Transverse colon (tissue), 4 donors: ENCODE data around the gene ACTRT2. TPM values are rescaled to one million over a fixed set of nuclear protein-coding genes. Genes with fewer than 3 reads are reported as not detected.

Source experiments
- DNase-seq: peaks from one replicate; pipeline ENCODE4 v3.0.0-alpha.2; 2019
- H3K27ac ChIP-seq, 4 donors: fragments of 200-600 bp; sonication (generic); 2 replicates each; pipeline ENCODE4 v1.5.1; 2016 to 2018; ENCODE audit warnings: inconsistent platforms in 4 of 4
- H3K27me3 ChIP-seq: fragments of 200-600 bp; sonication (generic); 2 replicates; pipeline ENCODE4 v1.5.1; 2017; ENCODE audit warnings: inconsistent platforms
- H3K36me3 ChIP-seq, 4 donors: fragments of 200-600 bp; sonication (generic); 2 replicates each; pipeline ENCODE4 v1.5.1; 2017 to 2019; ENCODE audit warnings: inconsistent platforms in 4 of 4
- H3K4me1 ChIP-seq, 4 donors: fragments of 200-600 bp; sonication (generic); 2 replicates each; pipeline ENCODE4 v1.5.1; 2017 to 2020; ENCODE audit warnings: inconsistent platforms in 4 of 4
- H3K4me3 ChIP-seq, 4 donors: fragments of 200-600 bp; sonication (generic); 1 replicate in 1 of 4; 2 replicates in 3 of 4; pipeline versions ENCODE4 v1.5.1 to v1.6.1; 2017 to 2019; ENCODE audit warnings: inconsistent platforms in 4 of 4
- H3K9me3 ChIP-seq, 2 donors: fragments of 200-600 bp; sonication (generic); 2 replicates each; pipeline ENCODE4 v1.5.1; 2017 to 2019; ENCODE audit warnings: inconsistent platforms in 2 of 2
- CTCF ChIP-seq, 5 experiments: fragments of 200-600 bp in 3 of 5; fragments of 450-650 bp in 2 of 5; sonication (generic) in 3 of 5; IDR thresholded peaks; 1 replicate in 2 of 5; 2 replicates in 3 of 5; pipeline ENCODE4 v1.5.1; 2016 to 2017; ENCODE audit warnings: antibody characterized with exemption in 5 of 5, inconsistent platforms in 3 of 5, mild to moderate bottlenecking in 2 of 5, moderate library complexity in 1 of 5
- EP300 ChIP-seq: sonication (generic); formaldehyde crosslinking; IDR thresholded peaks from one replicate; pipeline ENCODE4 v1.6.1; 2017; ENCODE audit warnings: antibody characterized with exemption, low read depth
- POLR2A ChIP-seq: fragments of 450-650 bp; IDR thresholded peaks from one replicate; pipeline ENCODE4 v1.6.1; 2016; ENCODE audit warnings: antibody characterized with exemption, mild to moderate bottlenecking, moderate library complexity
- POLR2AphosphoS5 ChIP-seq, 3 donors: sonication (generic); formaldehyde crosslinking; IDR thresholded peaks; one replicate each; pipeline ENCODE4 v1.6.1; 2016; ENCODE audit warnings: antibody characterized with exemption in 3 of 3
- WGBS, 2 donors: methylation state at CpG; one replicate each; pipeline ENCODE4 v1.1.5; 2018; ENCODE audit warnings: low coverage in 1 of 2; 5-methylcytosine and 5-hydroxymethylcytosine counted together
- in situ Hi-C, 4 donors: fragments of 200-750 bp; cut with MboI; loops; one replicate each; pipeline versions ENCODE4 v1.15.0 to v1.15.1; 2017; ENCODE audit warnings: low sequenced_read_pairs in 3 of 4, low pct_ligation_motif_present in 1 of 4, low pct_unique_long_range_greater_than_20kb in 1 of 4
- intact Hi-C: fragments of 100-400 bp; cut with DNase I; formaldehyde crosslinking; loops from one replicate; pipeline ENCODE4 v1.15.1; 2023; ENCODE audit warnings: low total_unique reads
- total RNA-seq, 4 donors: library from RNA; depleted of rRNA; stranded (reverse); fragments of >200 nt; gene quantifications; one replicate each; pipeline ENCODE4 v1.1.0, GENCODE V29; 2016

Gene ACTRT2
- total RNA-seq, 4 donors from 2014 or later = not detected

GRCh38 chr1:2977886-2978611 is 43.2 kb upstream of the ACTRT2 start:
- no peak overlapping the region for H3K27ac ChIP-seq
- H3K36me3 ChIP-seq = no peaks in the 10 kb centered on the region
- H3K4me1 ChIP-seq = no peaks in the 10 kb centered on the region
- intact Hi-C loops (no loop called here), in situ Hi-C loops (no loop called here)
- 66 to 80% methylated on average over 1 to 7 of the region's 7 CpGs for WGBS, 2 donors
- H3K4me3 ChIP-seq = no peak overlapping the region
- no peaks in the 10 kb centered on the region for H3K9me3 ChIP-seq
- TF ChIP-seq EP300 (no peak), POLR2AphosphoS5 (IDR thresholded peaks at IDR 0.05) (no peak), POLR2A (no peak), CTCF (IDR thresholded peaks at IDR 0.05) (no peak)
- no peak for DNase-seq
- peaks cover 8% of the 10 kb centered on the region for H3K27me3 ChIP-seq

GRCh38 chr1:2978691-2979190 is 42.5 kb upstream of the ACTRT2 start:
- DNase-seq = no peak
- H3K4me3 ChIP-seq = no peak overlapping the region
- peaks cover 3% of the 10 kb centered on the region for H3K27me3 ChIP-seq
- TF ChIP-seq POLR2A = no peak
- no peak for TF ChIP-seq EP300
- TF ChIP-seq POLR2AphosphoS5 (IDR thresholded peaks at IDR 0.05) = no peak
- no peak for TF ChIP-seq CTCF (IDR thresholded peaks at IDR 0.05)
- H3K9me3 ChIP-seq = no peaks in the 10 kb centered on the region
- in situ Hi-C loops = no loop called here
- no peaks in the 10 kb centered on the region for H3K36me3 ChIP-seq
- intact Hi-C loops = no loop called here
- 82% methylated on average over 4 of the region's 11 CpGs; no CpG with 5 or more reads in 1 of the 2 donors for WGBS, 2 donors
- no peaks in the 10 kb centered on the region for H3K4me1 ChIP-seq
- H3K27ac ChIP-seq = no peak overlapping the region

GRCh38 chr1:2979191-2980072 is 41.8 kb upstream of the ACTRT2 start:
- no peak overlapping the region for H3K4me3 ChIP-seq
- 86% methylated on average over 37 of the region's 38 CpGs; no CpG with 5 or more reads in 1 of the 2 donors for WGBS, 2 donors
- intact Hi-C loops = no loop called here
- no peaks in the 10 kb centered on the region for H3K9me3 ChIP-seq
- no peaks in the 10 kb centered on the region for H3K27me3 ChIP-seq
- no peak for DNase-seq
- in situ Hi-C loops = no loop called here
- H3K4me1 ChIP-seq = no peaks in the 10 kb centered on the region
- no peak overlapping the region for H3K27ac ChIP-seq
- no peaks in the 10 kb centered on the region for H3K36me3 ChIP-seq
- TF ChIP-seq POLR2AphosphoS5 (IDR thresholded peaks at IDR 0.05) = no peak
- no peak for TF ChIP-seq EP300
- TF ChIP-seq POLR2A = no peak

- Histone ChIP-seq H3K36me3 (no peaks in the 10 kb centered on the region), H3K9me3 (no peaks in the 10 kb centered on the region), H3K27me3 (no peaks in the 10 kb centered on the region), H3K4me1 (no peaks in the 10 kb centered on the region), H3K27ac (no peak overlapping the region), H3K4me3 (no peak overlapping the region)
- DNase-seq = no peak
- in situ Hi-C loops (no loop called here), intact Hi-C loops (no loop called here)
- WGBS, 2 donors = 67 to 73% methylated on average over 3 to 24 of the region's 25 CpGs
- TF ChIP-seq POLR2AphosphoS5 (IDR thresholded peaks at IDR 0.05) (no peak), EP300 (no peak), POLR2A (no peak), CTCF (IDR thresholded peaks at IDR 0.05) (no peak)
These were observed 41.0 kb upstream of the ACTRT2 start for GRCh38 chr1:2980073-2980791.
